ENCODE measurements around the gene ADAMTSL3. TPM values are rescaled to one million over a fixed set of nuclear protein-coding genes. Genes with fewer than 3 reads are reported as not detected.
"Not testable (repeated sequence)": the region's sequence is repeated elsewhere in the genome, so short reads cannot be mapped to it uniquely, and the experiment has no call there.

The ADAMTSL3 gene
- total RNA-seq, 2 donors from 2014 or later = not detected

DNA sequence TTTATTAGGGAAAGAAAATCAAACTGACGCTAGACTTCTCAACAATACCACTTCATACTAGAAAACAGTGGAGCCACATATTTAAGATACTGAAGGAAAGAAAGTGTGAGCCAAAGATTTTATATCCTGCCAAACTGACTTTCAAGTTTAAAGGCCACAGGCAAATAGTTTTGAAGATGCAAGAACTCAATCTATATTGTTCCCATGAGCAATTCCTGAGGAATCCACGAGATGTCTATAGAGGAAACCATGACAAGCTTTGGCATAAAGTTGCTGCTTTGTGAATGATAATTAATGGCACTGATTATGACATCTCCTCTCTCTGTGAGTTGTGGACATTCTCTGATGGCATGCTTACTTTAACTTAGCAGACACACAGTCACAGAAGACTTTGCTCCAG, 305.6 kb downstream of the ADAMTSL3 start:
- no peak overlapping the region for H3K4me3 Mint-ChIP-seq
- H3K9me3 ChIP-seq (ENCODE audit: control insufficient read depth, low read length, poor library complexity, severe bottlenecking) = no peaks in the 10 kb centered on the region
- ATAC-seq (no peak), DNase-seq (no peak)
- no peak overlapping the region for H3K27ac Mint-ChIP-seq
- H3K36me3 Mint-ChIP-seq (ENCODE audit: low read depth) = no peaks in the 10 kb centered on the region
- H3K4me1 Mint-ChIP-seq = no peaks in the 10 kb centered on the region
- H3K27me3 Mint-ChIP-seq = no peaks in the 10 kb centered on the region

DNA sequence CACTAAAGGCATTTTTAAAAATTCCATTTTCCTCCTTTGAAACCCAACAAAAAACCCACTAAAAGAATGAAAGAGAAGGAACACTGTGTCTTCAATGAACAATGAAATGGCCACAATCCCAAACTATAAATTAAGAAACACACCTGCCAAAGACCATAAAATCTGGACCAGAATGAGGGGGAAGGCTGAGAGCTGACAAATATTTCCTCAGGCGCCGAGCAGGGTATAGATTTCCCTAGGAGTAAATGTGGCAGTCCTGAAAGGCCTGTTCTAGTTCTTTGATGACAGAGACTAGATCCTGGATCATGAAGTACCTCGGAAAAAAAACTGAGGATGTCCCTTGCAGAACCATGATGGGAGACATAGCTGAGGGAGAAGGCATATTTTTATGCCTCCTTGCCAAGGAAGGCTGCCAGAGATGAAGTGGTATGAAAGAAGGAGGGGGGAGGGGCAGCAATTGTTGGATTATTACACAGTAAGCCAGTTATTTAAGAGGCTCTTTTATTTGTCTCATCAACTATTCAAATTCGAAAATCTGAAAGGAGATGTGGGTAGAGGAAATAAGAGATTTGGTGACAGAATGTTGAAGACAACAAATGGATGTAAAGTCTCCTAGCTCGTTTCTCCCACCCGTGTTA, 306.4 kb downstream of the ADAMTSL3 start:
- Mint-ChIP-seq H3K36me3 (ENCODE audit: low read depth) (no peaks in the 10 kb centered on the region), H3K4me3 (no peak overlapping the region), H3K27ac (no peak overlapping the region), H3K4me1 (no peaks in the 10 kb centered on the region), H3K27me3 (no peaks in the 10 kb centered on the region)
- no peak for DNase-seq
- no peaks in the 10 kb centered on the region for H3K9me3 ChIP-seq (ENCODE audit: control insufficient read depth, low read length, poor library complexity, severe bottlenecking)
- no peak for ATAC-seq

DNA sequence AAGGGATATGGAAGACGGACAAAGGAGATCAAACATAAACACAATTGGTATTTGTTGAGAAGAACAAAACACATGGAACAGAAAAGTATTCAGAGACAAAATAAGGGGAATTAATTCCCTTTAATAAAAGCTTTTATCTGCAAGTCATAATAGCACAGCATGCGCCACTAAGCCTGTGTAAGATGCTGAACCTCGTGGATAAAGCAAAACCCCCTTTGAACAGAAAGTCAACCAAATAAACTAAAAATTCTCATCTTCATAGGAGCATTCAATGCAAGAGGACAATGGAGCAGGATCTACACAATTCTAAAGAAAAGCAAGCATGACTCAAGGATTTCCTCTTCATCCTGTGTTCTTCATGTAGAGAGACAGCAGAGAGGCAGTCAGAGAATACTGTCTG, 307.4 kb downstream of the ADAMTSL3 start:
- H3K27ac Mint-ChIP-seq = no peak overlapping the region
- H3K4me3 Mint-ChIP-seq = no peak overlapping the region
- H3K9me3 ChIP-seq (ENCODE audit: control insufficient read depth, low read length, poor library complexity, severe bottlenecking) = no peaks in the 10 kb centered on the region
- DNase-seq (no peak), ATAC-seq (no peak)
- H3K4me1 Mint-ChIP-seq = no peaks in the 10 kb centered on the region
- H3K36me3 Mint-ChIP-seq (ENCODE audit: low read depth) = no peaks in the 10 kb centered on the region
- no peaks in the 10 kb centered on the region for H3K27me3 Mint-ChIP-seq

DNA sequence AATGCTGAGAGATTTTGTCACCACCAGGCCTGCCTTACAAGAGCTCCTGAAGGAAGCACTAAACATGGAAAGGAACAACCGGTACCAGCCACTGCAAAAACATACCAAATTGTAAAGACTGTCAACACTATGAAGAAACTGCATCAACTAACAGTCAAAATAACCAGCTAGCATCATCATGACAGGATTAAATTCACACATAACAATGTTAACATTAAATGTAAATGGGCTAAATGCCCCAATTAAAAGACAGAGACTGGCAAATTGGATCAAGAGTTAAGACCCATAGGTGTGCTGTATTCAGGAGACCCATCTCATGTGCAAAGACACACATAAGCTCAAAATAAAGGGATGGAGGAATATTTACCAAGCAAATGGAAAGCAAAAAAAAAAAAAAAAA, 311.0 kb downstream of the ADAMTSL3 start:
- H3K4me3 Mint-ChIP-seq; H3K4me1 Mint-ChIP-seq; H3K36me3 Mint-ChIP-seq (ENCODE audit: low read depth); H3K9me3 ChIP-seq (ENCODE audit: control insufficient read depth, low read length, poor library complexity, severe bottlenecking); H3K27ac Mint-ChIP-seq; ATAC-seq; H3K27me3 Mint-ChIP-seq; DNase-seq: not testable (repeated sequence)

DNA sequence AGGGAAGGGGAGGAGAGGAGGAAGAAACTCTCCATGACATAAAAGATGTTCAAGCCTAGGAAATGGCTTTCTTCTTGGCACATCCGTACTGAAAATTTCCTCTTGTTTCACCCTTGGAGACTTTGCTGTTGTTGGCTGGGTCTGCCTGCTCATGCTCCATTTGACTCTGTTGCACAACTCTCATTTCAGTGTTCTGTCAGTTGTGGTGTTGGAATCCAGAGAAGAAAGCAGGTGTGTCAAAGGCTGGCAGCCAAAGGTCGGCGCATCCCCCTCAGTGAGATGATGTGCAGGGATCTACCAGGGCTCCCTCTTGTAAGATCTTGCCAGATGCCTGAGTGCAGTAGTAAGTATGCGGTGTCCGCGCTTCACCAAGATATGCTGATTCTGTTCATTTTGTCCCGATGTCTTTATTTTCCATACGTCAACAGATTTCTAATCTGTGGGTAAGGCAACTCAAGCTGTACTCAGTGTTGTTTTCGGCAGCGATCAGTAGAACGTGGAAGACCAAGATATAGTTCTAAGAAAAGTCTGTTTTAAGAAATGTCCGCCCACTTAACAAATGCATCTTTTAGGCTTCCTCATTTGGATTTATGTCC, 316.5 kb downstream of the ADAMTSL3 start:
- peaks cover 2% of the 10 kb centered on the region for H3K36me3 Mint-ChIP-seq (ENCODE audit: low read depth)
- no peak for ATAC-seq
- DNase-seq = no peak
- no peaks in the 10 kb centered on the region for H3K4me1 Mint-ChIP-seq
- H3K9me3 ChIP-seq (ENCODE audit: control insufficient read depth, low read length, poor library complexity, severe bottlenecking) = no peaks in the 10 kb centered on the region
- peaks cover 3% of the 10 kb centered on the region for H3K27me3 Mint-ChIP-seq
- H3K4me3 Mint-ChIP-seq = no peak overlapping the region
- H3K27ac Mint-ChIP-seq = no peak overlapping the region

DNA sequence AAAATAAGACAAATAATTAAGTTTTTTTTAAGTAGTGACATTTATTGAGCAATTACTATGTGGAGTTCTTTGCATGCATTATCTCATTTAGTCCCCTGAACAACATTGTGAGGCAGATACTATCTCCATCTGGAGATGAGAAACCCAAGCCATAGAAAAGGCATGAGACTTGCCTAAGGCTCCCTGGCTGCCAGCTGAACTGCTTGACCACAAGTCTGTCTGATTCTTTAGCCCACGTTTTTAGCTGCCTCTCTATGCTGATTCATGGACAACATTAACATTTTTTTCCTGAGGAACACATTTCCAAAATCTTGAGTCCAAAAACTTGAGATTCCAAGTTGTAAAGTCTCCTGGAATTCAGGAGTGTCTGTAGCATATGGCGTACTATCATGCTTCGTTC, 318.1 kb downstream of the ADAMTSL3 start:
- H3K36me3 Mint-ChIP-seq (ENCODE audit: low read depth) = peaks cover 3% of the 10 kb centered on the region
- H3K9me3 ChIP-seq (ENCODE audit: control insufficient read depth, low read length, poor library complexity, severe bottlenecking) = no peaks in the 10 kb centered on the region
- no peak for DNase-seq
- no peak for ATAC-seq
- no peak overlapping the region for H3K27ac Mint-ChIP-seq
- H3K27me3 Mint-ChIP-seq = peaks cover 4% of the 10 kb centered on the region
- no peak overlapping the region for H3K4me3 Mint-ChIP-seq
- H3K4me1 Mint-ChIP-seq = no peaks in the 10 kb centered on the region

DNA sequence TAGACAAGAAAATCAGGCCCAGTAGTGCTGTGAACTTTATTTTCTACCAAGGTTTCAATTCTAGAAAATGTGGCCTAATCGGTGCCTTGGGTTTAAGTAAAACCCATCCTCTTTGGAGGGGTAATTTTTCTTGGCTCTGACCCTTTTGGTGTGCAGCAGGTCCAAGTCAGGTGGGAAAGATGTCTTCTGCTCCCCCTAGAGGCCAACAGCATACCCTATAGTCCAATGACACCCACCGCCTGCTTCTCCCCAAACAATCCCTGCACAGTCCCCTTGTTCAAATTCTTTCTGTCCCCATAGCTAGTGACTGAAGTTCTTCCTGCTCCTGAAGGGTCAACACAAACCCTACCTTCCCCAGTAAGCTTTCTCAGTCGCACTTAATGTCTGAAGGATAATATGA, 319.9 kb downstream of the ADAMTSL3 start:
- DNase-seq (no peak), ATAC-seq (no peak)
- H3K9me3 ChIP-seq (ENCODE audit: control insufficient read depth, low read length, poor library complexity, severe bottlenecking) = no peaks in the 10 kb centered on the region
- Mint-ChIP-seq H3K4me3 (no peak overlapping the region), H3K27me3 (peaks cover 4% of the 10 kb centered on the region), H3K27ac (no peak overlapping the region), H3K36me3 (ENCODE audit: low read depth) (peaks cover 3% of the 10 kb centered on the region), H3K4me1 (no peaks in the 10 kb centered on the region)

DNA sequence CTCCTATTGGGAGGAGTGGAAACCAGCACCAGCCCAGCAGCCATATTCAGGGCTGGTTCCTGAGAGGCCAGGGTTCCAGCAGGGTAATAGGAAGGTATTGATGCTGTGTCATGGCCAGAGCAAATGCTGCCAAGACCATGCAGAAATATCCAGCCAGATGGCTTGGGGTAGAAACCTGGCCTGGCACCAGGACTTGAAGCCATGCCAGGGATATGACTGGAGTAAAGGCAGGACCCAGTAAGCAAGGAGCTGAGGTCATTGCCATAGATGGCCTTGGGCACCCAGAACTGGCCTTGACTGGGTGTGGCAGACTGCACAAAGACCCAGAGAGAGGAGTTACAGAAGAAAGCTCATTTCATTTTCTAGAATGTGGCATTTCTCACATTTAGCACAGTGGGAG, 324.1 kb downstream of the ADAMTSL3 start:
- Mint-ChIP-seq H3K36me3 (ENCODE audit: low read depth) (peaks cover 3% of the 10 kb centered on the region), H3K27me3 (peaks cover 10% of the 10 kb centered on the region), H3K4me3 (no peak overlapping the region), H3K4me1 (no peaks in the 10 kb centered on the region), H3K27ac (no peak overlapping the region)
- H3K9me3 ChIP-seq (ENCODE audit: control insufficient read depth, low read length, poor library complexity, severe bottlenecking) = no peaks in the 10 kb centered on the region
- DNase-seq (no peak), ATAC-seq (no peak)

DNA sequence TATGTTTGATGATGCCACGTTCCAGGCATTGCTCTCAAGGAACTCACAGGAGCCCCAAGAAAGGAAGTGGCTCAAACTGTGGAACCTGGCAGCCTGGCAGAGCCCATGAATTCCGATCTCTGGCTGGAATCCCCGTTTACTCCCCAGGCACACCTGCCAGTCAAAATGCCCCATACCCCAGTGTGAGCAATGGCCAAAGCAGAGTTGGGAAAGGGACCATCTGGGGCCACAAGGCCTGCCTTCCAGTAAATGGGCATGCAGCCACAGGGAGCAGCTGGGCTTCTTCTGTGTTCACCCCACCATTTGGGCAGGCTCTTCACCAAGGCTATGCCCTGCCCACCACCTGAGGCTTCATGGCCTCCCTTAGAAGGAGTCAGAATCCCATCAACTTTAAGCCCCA, 324.7 kb downstream of the ADAMTSL3 start:
- Mint-ChIP-seq H3K4me1 (no peaks in the 10 kb centered on the region), H3K36me3 (ENCODE audit: low read depth) (peaks cover 3% of the 10 kb centered on the region), H3K27me3 (peaks cover 11% of the 10 kb centered on the region), H3K27ac (no peak overlapping the region), H3K4me3 (no peak overlapping the region)
- H3K9me3 ChIP-seq (ENCODE audit: control insufficient read depth, low read length, poor library complexity, severe bottlenecking) = no peaks in the 10 kb centered on the region
- ATAC-seq (no peak), DNase-seq (no peak)

DNA sequence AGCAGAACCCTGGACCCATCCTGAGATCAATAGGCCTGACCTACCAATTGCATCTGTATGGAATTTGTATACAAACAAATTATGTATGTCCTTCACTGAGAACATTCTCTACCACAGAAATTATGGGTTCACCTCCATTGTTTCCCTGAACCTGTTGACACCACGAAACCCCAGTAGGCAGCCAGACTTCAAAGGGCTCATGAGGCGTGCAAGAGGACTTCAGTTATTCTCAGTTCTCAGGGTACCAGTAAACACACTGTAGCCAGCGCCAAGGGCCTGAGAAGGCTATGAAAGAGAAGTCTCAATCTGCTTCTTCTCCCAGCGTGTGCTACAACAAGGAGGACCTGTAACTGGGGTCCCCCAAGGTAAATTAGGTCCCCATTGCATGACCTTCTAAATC, 326.7 kb downstream of the ADAMTSL3 start:
- DNase-seq (no peak), ATAC-seq (no peak)
- H3K27me3 Mint-ChIP-seq = peaks cover 7% of the 10 kb centered on the region
- H3K27ac Mint-ChIP-seq = no peak overlapping the region
- H3K4me3 Mint-ChIP-seq = no peak overlapping the region
- no peaks in the 10 kb centered on the region for H3K4me1 Mint-ChIP-seq
- no peaks in the 10 kb centered on the region for H3K36me3 Mint-ChIP-seq (ENCODE audit: low read depth)
- no peaks in the 10 kb centered on the region for H3K9me3 ChIP-seq (ENCODE audit: control insufficient read depth, low read length, poor library complexity, severe bottlenecking)

DNA sequence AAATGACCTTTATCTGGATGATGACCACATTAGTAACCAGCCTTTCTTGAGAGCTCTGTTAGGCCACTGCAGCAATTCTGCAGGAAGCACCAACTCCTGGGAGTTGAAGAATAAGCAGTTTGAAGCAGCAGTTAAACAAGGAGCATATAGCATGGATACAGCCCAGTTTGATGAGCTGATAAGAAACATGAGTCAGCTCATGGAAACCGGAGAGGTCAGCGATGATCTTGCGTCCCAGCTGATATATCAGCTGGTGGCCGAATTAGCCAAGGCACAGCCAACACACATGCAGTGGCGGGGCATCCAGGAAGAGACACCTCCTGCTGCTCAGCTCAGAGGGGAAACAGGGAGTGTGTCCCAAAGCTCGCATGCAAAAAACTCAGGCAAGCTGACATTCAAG, 328.8 kb downstream of the ADAMTSL3 start:
- no peaks in the 10 kb centered on the region for H3K36me3 Mint-ChIP-seq (ENCODE audit: low read depth)
- peaks cover 13% of the 10 kb centered on the region for H3K27me3 Mint-ChIP-seq
- no peaks in the 10 kb centered on the region for H3K9me3 ChIP-seq (ENCODE audit: control insufficient read depth, low read length, poor library complexity, severe bottlenecking)
- no peak for DNase-seq
- no peak overlapping the region for H3K27ac Mint-ChIP-seq
- no peak for ATAC-seq
- H3K4me1 Mint-ChIP-seq = no peaks in the 10 kb centered on the region
- H3K4me3 Mint-ChIP-seq = no peak overlapping the region

DNA sequence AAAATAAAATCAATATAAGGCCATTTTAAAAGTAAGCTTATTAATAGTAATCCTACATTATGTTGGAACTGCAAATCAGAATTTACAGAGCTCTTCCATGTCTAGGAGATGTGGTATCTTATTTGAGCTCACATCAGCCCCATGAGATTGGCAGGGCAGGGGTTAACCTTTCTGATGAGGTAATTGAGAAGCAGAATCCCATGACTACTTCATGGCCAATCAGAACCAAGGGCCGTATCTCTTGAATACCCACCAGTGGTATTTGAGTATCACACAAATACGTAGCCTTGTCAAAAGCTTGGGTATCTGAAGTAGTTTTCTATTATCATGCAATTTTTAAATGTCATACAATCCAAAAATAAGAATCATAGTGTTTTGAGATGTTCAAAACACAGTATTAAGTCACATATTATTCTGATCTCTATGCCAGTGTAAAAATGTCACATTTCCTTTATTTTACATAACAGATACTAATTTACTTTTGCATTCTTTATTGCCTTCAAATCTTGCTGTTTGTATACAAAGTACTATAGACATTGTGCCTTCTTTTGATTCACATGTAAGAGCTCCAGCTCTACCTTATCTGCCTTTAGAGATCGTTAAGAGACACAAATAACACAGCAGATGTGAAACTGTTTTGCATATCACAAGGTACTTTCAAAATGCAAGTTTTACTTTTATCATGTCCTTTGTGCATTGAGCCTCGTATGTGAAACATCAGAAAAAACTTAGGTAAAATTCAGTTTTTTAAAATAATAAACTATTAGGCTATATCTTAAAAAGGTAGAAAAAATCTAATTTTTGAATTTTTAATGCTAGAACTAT, 329.9 kb downstream of the ADAMTSL3 start:
- H3K9me3 ChIP-seq (ENCODE audit: control insufficient read depth, low read length, poor library complexity, severe bottlenecking) = no peaks in the 10 kb centered on the region
- H3K27me3 Mint-ChIP-seq = peaks cover 13% of the 10 kb centered on the region
- H3K4me3 Mint-ChIP-seq = no peak overlapping the region
- ATAC-seq (no peak), DNase-seq (no peak)
- no peak overlapping the region for H3K27ac Mint-ChIP-seq
- no peaks in the 10 kb centered on the region for H3K4me1 Mint-ChIP-seq
- no peaks in the 10 kb centered on the region for H3K36me3 Mint-ChIP-seq (ENCODE audit: low read depth)

DNA sequence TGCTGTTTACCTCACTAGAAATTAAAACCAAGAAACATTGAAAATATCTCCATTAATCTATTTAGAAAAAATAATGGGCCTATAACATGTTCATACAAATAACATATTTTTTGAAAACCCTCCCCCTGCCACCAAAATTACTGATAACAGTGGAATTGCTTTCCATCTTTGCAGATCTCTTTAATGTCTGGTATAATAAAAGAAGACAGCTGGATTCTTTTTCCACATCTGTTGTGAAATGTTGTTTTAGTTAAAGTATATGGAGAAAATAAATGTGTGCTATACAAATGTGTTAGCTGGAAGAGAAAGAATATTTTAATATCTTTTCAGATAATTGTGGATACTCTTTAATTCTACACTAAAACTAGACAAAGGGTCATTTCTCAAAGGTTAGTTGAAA, 330.7 kb downstream of the ADAMTSL3 start:
- Mint-ChIP-seq H3K27me3 (peaks cover 13% of the 10 kb centered on the region), H3K4me1 (no peaks in the 10 kb centered on the region), H3K4me3 (no peak overlapping the region), H3K27ac (no peak overlapping the region), H3K36me3 (ENCODE audit: low read depth) (no peaks in the 10 kb centered on the region)
- H3K9me3 ChIP-seq (ENCODE audit: control insufficient read depth, low read length, poor library complexity, severe bottlenecking) = no peaks in the 10 kb centered on the region
- no peak for DNase-seq
- no peak for ATAC-seq

DNA sequence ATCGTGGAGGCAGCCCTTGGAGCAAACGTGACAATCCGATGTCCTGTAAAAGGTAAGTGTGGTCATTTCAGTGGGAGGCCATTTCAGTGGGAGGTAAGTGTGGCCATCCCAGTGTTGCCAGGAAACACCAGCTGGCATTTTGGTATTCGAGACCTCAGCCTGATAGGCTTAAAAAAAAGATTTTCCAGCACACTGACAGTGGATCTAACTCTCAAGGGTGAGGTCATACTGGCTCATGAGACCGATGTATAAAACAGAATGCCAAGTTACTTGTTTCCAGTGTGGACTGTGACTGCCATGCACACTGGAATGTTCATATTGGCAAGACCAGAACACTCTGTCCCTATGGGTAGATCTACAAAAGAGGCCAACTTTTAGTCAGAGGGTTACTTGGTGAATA, 337.2 kb downstream of the ADAMTSL3 start:
- Mint-ChIP-seq H3K27me3 (peaks cover 28% of the 10 kb centered on the region), H3K27ac (no peak overlapping the region), H3K4me3 (no peak overlapping the region), H3K4me1 (no peaks in the 10 kb centered on the region), H3K36me3 (ENCODE audit: low read depth) (no peaks in the 10 kb centered on the region)
- no peaks in the 10 kb centered on the region for H3K9me3 ChIP-seq (ENCODE audit: control insufficient read depth, low read length, poor library complexity, severe bottlenecking)
- DNase-seq = no peak
- ATAC-seq = no peak
